NB4 (cell line): ENCODE measurements around the gene MNX1.

Experiments used
- DNase-seq: peaks from one replicate; pipeline ENCODE4 v3.0.0; 2010; ENCODE audit warnings: low read depth
- H3K4me3 ChIP-seq: one replicate; pipeline ENCODE4 v1.5.1; 2011; ENCODE audit warnings: mild to moderate bottlenecking, low read depth, low read length, moderate library complexity
- MYC ChIP-seq: IDR thresholded peaks from 2 replicates; pipeline ENCODE4 v1.6.1; 2011; ENCODE audit warnings: low read depth, low read length
- POLR2A ChIP-seq: IDR thresholded peaks from 2 replicates; pipeline ENCODE4 v1.6.1; 2011; ENCODE audit warnings: mild to moderate bottlenecking; ENCODE audit not compliant: insufficient read length; ENCODE audit errors: extremely low read depth
- TF ChIP-seq, protein P1 (sequence below): IDR thresholded peaks from one replicate; pipeline ENCODE4 v1.5.1; 2012; ENCODE audit warnings: low read depth, low read length
- TF ChIP-seq, protein P2 (sequence below): IDR thresholded peaks from 2 replicates; pipeline ENCODE4 v1.6.1; 2011; ENCODE audit warnings: low read depth, low read length

The MNX1 gene

GRCh38 chr7:157037028-157037427 lies 26.6 kb upstream of the MNX1 start:
- no peak for DNase-seq
- H3K4me3 ChIP-seq: no peak overlapping the region
- TF ChIP-seq POLR2A (no peak), MYC (no peak)
- TF ChIP-seq, protein P1, sequence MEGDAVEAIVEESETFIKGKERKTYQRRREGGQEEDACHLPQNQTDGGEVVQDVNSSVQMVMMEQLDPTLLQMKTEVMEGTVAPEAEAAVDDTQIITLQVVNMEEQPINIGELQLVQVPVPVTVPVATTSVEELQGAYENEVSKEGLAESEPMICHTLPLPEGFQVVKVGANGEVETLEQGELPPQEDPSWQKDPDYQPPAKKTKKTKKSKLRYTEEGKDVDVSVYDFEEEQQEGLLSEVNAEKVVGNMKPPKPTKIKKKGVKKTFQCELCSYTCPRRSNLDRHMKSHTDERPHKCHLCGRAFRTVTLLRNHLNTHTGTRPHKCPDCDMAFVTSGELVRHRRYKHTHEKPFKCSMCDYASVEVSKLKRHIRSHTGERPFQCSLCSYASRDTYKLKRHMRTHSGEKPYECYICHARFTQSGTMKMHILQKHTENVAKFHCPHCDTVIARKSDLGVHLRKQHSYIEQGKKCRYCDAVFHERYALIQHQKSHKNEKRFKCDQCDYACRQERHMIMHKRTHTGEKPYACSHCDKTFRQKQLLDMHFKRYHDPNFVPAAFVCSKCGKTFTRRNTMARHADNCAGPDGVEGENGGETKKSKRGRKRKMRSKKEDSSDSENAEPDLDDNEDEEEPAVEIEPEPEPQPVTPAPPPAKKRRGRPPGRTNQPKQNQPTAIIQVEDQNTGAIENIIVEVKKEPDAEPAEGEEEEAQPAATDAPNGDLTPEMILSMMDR: no peak
- TF ChIP-seq, protein P2, sequence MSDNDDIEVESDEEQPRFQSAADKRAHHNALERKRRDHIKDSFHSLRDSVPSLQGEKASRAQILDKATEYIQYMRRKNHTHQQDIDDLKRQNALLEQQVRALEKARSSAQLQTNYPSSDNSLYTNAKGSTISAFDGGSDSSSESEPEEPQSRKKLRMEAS: no peak

DNA sequence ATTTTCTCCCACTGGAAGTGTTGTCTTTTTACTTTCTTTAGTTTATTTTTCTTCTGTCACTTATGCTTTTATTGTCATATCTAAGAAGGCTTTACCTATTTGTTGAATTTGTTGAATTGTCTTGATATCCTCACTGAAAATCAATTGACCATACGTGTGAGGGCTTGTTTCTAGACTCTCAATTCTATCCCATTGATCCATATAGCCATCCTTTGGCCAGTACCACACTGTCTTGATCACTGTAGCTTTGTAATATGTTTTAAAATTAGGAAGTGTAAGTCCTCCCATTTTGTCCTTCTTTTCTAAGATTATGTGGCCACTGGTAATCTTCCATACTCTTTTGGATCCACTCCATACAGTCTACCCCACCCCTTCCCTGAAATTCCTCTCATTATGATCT lies 25.5 kb upstream of the MNX1 start:
- no peak for DNase-seq
- TF ChIP-seq, protein P1: no peak
- no peak for TF ChIP-seq POLR2A
- TF ChIP-seq MYC: no peak
- TF ChIP-seq, protein P2: no peak

DNA sequence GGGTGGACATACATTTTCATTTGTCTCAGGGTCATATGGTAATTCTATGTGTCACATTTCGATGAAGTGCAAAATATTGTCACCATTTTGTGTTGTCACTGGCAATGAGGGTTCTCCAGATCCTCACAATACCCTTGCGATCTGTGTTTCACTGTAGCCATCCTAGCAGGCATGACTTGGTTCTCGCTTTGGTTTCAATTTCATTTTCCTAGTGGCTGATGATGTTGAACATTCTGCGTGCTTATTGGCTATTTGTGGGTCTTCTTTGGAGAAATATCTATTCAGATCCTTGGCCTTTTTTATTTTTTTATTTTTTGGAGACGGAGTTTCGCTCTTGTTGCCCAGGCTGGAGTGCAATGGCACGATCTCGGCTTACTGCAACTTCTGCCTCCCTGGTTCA lies 24.8 kb upstream of the MNX1 start:
- H3K4me3 ChIP-seq: no peak overlapping the region

More for the DNA sequence above, 25.5 kb upstream of the MNX1 start:
- H3K4me3 ChIP-seq: no peak overlapping the region

DNA sequence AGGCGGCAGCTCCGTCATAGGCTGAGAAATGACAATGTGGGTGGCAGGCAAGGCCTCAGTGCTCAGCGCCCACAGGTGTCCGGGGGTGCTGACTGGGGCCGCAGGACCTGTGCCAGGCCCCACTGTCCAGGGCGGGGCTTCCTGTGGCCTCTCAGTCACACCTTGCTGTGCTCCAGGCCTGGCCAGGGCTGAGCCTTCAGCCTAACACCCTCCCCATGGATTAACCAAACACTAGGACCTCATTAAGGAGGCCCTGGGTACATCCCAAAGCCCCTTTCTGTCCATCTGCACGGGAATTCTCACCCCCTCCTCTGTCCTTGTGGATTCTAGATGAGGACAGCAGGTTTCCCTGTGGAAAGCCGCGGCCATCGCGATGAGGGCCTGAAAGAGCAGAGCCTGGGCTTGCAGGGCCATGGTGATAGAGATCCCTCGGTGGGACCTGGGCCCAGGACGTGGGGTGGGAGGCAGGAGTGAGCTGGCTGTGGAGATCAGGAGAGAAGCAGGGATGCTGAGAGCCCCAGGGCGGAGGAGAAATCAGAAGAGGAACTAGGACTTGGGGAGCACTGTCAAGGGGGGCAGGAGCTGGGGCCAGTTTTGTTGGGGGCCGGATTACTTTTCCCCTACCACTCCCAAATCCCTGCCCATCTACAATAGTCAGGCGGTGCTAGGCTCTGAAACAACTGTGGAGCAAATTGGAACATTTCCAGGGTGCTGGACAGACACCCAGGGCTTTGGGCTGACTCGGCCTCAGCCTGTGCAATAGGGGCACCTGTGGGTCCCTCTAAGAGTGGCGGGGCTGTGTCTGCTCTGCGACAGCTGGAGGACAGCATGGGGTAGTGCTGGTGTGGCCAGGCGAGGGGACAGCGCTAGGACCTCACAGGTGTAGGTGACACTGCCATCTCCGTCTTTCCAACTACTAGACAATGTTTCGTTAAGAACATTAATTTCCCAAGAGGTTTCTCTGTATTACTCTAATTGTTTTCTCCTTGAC lies 23.3 kb upstream of the MNX1 start:
- DNase-seq: no peak
- H3K4me3 ChIP-seq: no peak overlapping the region
- TF ChIP-seq, protein P2: no peak
- TF ChIP-seq, protein P1: no peak
- TF ChIP-seq MYC: no peak
- no peak for TF ChIP-seq POLR2A

More for the DNA sequence above, 24.8 kb upstream of the MNX1 start:
- no peak for DNase-seq
- no peak for TF ChIP-seq POLR2A
- TF ChIP-seq, protein P1: no peak
- TF ChIP-seq, protein P2: no peak
- no peak for TF ChIP-seq MYC

- TF ChIP-seq MYC (no peak), POLR2A (no peak)
- TF ChIP-seq, protein P2: no peak
- peak; percentile 40 for DNase-seq
- no peak overlapping the region for H3K4me3 ChIP-seq
These were observed 22.4 kb upstream of the MNX1 start for GRCh38 chr7:157032644-157033482.
